HUES48 (cell line): Measurements from ENCODE around the gene LMX1B.

Experiments
- H3K27ac ChIP-seq: one replicate; pipeline ENCODE4 v1.7.0; 2013; ENCODE audit warnings: low read depth, low read length, inconsistent platforms
- H3K27me3 ChIP-seq: 2 replicates; pipeline ENCODE4 v1.6.1; 2013; ENCODE audit warnings: mild to moderate bottlenecking, low read length; ENCODE audit not compliant: control insufficient read depth, insufficient read depth
- H3K36me3 ChIP-seq: 2 replicates; pipeline ENCODE4 v1.6.1; 2013; ENCODE audit warnings: low read length; ENCODE audit not compliant: control insufficient read depth, insufficient read depth
- H3K4me1 ChIP-seq: 2 replicates; pipeline ENCODE4 v1.6.1; 2013; ENCODE audit warnings: mild to moderate bottlenecking, low read length; ENCODE audit not compliant: control insufficient read depth, insufficient read depth
- H3K4me3 ChIP-seq: 2 replicates; pipeline ENCODE4 v1.5.1; 2013; ENCODE audit warnings: mild to moderate bottlenecking, low read depth, low read length
- H3K9ac ChIP-seq: 2 replicates; pipeline ENCODE4 v1.6.1; 2013; ENCODE audit warnings: mild to moderate bottlenecking, low read depth, low read length, moderate library complexity
- H3K9me3 ChIP-seq: 2 replicates; pipeline ENCODE4 v1.6.1; 2013; ENCODE audit warnings: low read length; ENCODE audit not compliant: control insufficient read depth, insufficient read depth

Gene LMX1B

DNA sequence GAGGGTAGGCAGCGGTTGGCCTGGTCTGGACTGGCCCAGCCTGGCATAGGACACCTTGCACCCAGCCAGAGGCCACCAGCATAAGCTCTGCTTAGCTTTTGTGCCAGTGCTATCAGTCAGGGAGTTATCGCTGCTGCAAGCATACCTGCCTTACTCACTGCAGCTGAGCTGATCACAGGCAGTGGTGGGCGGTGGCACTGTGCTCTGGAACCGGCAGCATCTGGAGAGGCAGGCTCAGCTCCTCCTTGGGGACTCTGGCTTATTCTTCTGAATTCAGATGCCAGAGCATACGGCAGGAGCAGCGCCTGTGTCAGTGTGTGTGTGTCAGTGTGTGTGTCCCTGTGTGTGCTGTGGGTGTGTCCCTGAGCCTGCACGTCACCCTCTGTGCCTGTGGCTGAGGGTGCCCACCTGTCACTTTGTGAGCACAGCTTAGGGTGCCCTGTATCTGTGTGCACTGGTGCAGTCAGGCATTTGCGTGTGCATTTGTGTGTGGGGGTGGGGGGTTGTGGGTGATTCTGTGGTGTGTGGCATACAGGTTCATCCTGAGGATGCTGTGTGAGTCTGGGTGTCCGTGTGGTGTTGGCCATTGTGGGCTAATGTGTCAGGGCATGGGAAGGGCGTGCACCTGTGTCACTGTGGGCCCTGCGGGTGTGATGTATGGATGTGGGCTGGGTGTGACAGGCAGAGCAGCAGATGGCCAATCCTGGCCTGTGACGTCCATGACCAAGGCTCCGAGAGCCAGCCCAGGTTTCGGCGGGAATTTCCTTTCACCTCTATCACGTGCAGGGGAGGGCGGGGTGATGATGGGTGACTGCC, 23.5 kb downstream of the LMX1B start:
- Histone ChIP-seq H3K36me3 (no peaks in the 10 kb centered on the region), H3K4me3 (no peak overlapping the region), H3K9me3 (no peaks in the 10 kb centered on the region), H3K4me1 (0 out of 2 replicates have a peak, but pooled peaks cover 6% of the 10 kb centered on the region), H3K9ac (no peak overlapping the region), H3K27ac (no peak overlapping the region), H3K27me3 (peaks cover 100% of the 10 kb centered on the region)

DNA sequence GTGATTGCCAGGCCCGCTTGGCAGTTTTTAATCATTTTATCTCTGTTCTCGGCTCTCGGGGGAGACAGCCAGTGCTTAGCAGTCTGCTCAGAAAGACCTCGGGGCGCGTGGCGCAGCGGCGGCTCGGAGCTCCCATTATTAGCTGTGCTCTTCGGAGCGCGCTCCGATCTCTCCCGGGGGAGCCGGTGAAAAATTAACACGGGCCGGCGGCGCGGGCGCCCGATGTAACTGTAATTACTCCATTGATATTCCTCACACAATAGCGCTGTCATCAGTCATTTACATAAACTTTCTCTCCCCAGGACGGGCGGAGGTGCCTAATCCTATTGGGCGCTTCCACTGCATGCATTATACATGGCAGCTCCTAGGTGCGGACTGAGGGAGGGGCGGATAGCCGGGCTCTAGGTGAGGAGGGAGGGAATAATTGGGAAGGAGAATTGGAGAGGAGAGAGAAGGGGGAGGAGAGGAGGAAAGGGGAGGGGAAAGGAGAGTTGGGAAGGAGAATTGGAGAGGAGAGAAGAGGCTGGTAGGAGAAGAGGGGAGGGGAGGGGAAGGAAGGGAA, 24.9 kb downstream of the LMX1B start:
- H3K27me3 ChIP-seq, result peaks cover 100% of the 10 kb centered on the region
- 0 out of 2 replicates have a peak, but pooled peaks cover 6% of the 10 kb centered on the region for H3K4me1 ChIP-seq
- H3K27ac ChIP-seq, result no peak overlapping the region
- no peaks in the 10 kb centered on the region for H3K9me3 ChIP-seq
- peak overlapping the region; percentile 55 for H3K4me3 ChIP-seq
- no peaks in the 10 kb centered on the region for H3K36me3 ChIP-seq
- no peak overlapping the region for H3K9ac ChIP-seq

DNA sequence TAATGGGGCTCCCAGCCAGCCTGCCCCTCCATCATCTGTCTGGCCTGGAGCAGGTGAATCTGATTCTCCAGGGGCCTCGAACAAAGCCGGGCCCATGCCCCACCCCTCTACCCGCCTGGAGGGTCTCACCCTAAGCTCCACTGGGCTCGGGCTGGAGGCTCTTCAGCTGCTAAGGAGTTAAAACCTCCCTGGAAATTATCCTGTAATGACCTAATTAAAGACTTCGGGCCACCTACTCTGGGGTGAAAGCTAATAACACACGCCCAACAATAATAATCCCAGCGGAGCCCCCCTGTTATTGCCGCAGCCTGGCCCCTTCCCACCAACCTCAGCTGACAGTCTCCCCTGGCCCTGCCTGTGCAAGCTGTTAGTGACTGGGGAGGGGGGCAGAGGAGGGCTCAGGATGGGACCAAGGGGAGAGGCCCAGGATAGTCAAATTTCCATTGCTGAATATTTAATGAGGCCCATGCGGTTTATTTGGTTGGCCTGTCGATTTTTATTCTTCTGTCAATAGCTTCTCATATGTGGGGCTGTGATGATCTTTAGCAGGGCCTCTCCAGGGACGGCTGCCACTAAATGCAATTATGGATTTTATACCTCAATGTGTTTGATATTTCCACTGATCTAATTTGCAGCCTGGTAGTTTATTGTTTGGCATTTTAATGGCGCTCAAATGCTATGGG, 25.7 kb downstream of the LMX1B start:
- Histone ChIP-seq H3K27me3 (peaks cover 100% of the 10 kb centered on the region), H3K4me3 (peak overlapping the region; percentile 55; the same call in 1 of the 2 replicates), H3K27ac (no peak overlapping the region), H3K36me3 (no peaks in the 10 kb centered on the region), H3K9me3 (no peaks in the 10 kb centered on the region), H3K9ac (no peak overlapping the region), H3K4me1 (peaks cover 6% of the 10 kb centered on the region; the same call in 1 of the 2 replicates)

DNA sequence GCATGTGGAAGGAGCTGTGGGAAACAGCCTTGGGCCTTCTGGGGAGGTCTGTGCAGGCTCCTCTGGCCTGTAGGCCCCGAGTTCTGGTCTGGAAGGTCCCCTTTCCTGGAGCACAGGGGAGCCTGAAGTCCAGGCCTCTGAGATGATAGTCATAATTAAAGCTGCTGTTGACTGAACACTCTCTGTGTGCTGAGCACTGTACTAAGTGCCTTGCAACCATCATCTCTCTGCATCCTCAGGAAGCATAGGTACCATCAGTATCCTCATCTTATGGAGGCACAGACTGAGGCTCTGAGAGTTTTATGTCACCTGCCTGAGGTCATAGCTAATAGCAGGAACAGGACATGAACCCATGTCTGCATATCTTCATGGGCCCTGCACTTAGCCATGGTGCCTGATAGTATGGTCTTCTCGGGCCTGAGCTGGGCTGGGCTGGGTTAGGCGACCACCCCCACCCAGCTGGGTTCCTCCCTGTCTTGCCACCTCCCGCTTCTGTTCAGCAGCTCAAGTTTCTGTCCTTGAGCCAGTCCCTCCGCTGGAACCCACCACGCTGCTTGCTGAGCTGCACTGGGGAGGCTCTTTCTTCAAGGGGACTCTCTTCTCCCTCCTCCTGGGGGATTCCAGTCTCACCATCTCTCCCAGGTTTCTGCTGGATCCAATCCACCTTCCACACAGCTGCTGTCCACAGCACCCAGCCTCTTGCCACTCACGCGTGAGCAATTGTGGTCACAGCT, 27.6 kb downstream of the LMX1B start:
- Histone ChIP-seq H3K27ac (no peak overlapping the region), H3K4me3 (no peak overlapping the region), H3K27me3 (peaks cover 100% of the 10 kb centered on the region), H3K4me1 (peaks cover 6% of the 10 kb centered on the region; the same call in 1 of the 2 replicates), H3K36me3 (no peaks in the 10 kb centered on the region), H3K9me3 (no peaks in the 10 kb centered on the region), H3K9ac (no peak overlapping the region)

DNA sequence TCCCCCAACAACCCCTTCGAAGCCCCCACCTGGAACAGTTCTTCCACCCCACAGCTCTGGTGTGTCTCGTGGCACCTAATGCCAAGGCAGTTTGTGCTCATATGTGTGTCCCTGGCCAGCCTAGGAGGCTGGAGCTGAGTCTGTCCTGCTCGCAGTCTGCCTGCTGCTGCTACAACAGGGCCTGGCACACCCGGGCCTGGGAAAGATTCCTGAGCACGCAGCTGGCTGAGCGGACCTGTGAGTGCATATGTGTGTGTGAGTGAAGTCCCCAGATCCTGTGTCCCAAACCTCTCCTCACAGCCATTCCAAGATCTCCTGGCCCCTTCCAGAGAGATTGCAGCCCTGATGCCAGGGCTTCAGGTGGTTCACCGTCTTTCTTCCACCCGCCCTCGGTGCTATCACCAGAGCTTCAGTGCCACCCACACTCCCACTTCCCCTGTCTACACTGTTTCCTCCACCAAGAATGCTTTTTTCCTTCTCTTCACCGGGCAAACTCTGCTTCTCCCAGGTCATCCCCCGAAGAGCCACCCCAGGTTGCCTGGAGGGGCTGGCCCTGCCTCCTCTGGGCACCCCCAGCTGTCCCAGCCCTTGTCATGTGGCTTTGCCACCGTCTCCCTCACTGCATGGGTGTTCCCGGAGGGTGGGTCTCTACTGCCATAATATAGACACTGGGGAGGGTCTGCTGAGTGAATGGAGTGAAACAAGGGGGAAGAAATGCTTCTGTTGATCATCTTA, 28.4 kb downstream of the LMX1B start:
- no peak overlapping the region for H3K27ac ChIP-seq
- no peaks in the 10 kb centered on the region for H3K36me3 ChIP-seq
- no peak overlapping the region for H3K4me3 ChIP-seq
- no peaks in the 10 kb centered on the region for H3K9me3 ChIP-seq
- H3K9ac ChIP-seq, result no peak overlapping the region
- peaks cover 6% of the 10 kb centered on the region; the same call in 1 of the 2 replicates for H3K4me1 ChIP-seq
- peaks cover 100% of the 10 kb centered on the region for H3K27me3 ChIP-seq

DNA sequence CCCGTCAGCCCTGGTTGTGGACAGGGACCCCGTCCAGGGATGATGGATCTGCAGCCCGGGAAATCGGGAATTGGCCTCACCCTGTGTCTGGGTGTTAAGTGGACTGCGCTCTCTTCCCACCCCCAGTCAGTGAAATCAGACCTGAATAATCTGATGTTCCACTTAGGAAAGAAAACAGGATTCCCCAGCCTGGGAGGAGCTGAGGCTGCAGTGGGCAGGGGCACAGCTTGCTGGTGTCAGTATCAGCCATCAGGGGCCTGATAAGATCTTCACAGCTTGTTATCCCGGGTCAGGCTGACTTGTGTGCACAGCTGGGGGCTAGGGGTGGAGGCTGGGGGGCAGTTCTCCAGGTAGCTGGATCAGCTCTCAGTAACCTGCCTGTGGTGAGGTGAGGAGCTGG, 29.1 kb downstream of the LMX1B start:
- H3K27ac ChIP-seq, result no peak overlapping the region
- no peaks in the 10 kb centered on the region for H3K9me3 ChIP-seq
- H3K27me3 ChIP-seq, result peaks cover 100% of the 10 kb centered on the region
- H3K9ac ChIP-seq, result no peak overlapping the region
- no peaks in the 10 kb centered on the region for H3K36me3 ChIP-seq
- H3K4me3 ChIP-seq, result no peak overlapping the region
- H3K4me1 ChIP-seq, result peaks cover 6% of the 10 kb centered on the region; the same call in 1 of the 2 replicates

DNA sequence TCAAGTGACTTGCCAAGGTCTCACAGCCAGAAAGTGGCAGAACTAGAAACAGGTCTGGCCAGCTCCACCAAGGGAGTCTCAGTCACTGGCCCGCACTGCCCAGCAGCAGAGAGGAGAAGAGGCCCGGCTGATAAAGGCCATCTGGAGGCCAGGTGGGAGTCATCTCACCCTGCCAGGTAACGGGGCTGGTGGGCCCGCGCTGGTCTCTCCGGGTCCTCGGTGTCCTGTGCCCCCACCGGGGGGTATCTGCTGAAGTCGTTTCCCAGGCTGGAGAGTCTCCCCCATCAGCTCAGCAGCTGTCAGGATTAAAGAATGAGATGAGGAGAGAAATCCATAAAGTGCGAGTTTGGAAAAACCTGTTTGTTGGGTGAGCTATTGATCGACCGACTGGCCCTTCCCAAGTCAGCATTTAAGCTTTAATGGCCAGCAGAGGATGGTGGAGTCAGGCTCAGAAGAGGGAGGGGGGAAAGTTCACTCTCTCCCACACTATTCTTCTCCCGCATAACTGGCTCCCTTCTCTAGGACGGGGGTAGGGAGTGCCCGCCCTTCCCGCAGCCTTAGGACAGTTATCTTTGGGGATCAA, 30.3 kb downstream of the LMX1B start:
- Histone ChIP-seq H3K9ac (no peak overlapping the region), H3K4me1 (peaks cover 5% of the 10 kb centered on the region; the same call in 1 of the 2 replicates), H3K4me3 (no peak overlapping the region), H3K9me3 (no peaks in the 10 kb centered on the region), H3K36me3 (no peaks in the 10 kb centered on the region), H3K27me3 (peaks cover 90% of the 10 kb centered on the region), H3K27ac (no peak overlapping the region)

DNA sequence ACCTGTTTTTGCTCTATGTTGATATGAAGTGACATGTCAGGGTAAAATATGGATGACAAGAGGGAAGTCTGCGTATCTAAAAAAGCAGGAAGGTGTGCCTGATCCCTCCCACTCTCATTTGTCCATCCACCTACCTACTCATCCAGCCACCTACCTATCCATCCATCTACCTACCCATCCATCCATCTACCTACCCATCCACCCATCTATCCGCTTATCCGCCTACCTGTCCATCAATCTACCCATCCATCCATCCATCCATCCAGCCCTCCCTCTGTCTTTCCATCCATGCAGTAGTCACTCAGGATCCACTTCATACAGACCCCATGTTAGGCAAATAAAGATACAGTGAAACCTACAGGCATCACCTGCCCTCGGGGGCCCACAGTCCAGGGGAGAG, 32.4 kb downstream of the LMX1B start:
- peaks cover 75% of the 10 kb centered on the region for H3K27me3 ChIP-seq
- no peak overlapping the region for H3K4me3 ChIP-seq
- H3K4me1 ChIP-seq, result peaks cover 4% of the 10 kb centered on the region
- no peaks in the 10 kb centered on the region for H3K9me3 ChIP-seq
- H3K36me3 ChIP-seq, result no peaks in the 10 kb centered on the region
- no peak overlapping the region for H3K9ac ChIP-seq
- no peak overlapping the region for H3K27ac ChIP-seq

DNA sequence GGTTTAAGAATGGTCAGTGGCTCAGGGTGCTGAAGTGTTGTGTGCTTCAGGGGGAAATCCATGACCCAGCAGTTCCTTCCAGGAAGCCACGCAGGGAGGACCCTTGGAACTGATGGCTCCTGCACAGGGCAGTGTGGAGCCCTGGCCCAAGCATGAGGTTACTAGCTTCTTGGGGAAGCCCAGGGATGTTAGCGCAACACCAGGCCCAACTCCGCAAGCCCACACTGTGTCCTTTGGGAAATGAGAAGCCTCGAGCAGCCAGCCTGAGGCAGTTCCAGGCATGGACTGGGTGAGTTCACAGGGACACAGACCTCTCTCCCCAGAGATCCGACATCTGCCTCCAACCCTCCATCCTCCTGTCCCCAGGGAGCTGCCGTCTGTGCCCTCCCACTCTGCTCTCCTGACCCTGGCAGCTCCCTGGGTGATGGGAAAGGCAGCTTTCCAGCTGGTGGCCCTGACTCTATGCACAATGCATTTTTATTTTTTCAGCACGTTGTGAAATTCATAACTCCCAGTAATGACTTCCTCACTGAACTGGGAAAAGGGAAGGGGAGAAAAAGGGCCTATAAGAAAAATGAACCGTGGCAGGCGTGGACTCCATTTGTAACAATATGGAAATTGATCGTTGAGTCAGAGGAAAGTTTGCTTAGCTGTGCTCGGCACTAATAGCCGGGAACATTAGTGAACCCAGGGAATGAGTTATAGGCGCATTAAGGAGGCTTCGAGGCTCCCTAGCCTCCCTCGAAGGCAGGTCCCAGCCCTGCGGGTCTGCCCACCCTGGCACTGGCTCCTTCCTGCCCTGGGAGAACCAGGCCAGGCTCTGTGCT, 34.1 kb downstream of the LMX1B start:
- H3K9me3 ChIP-seq, result no peaks in the 10 kb centered on the region
- H3K4me3 ChIP-seq, result no peak overlapping the region
- H3K4me1 ChIP-seq, result peaks cover 17% of the 10 kb centered on the region
- H3K36me3 ChIP-seq, result no peaks in the 10 kb centered on the region
- H3K27me3 ChIP-seq, result peaks cover 68% of the 10 kb centered on the region
- no peak overlapping the region for H3K9ac ChIP-seq
- H3K27ac ChIP-seq, result no peak overlapping the region
